Endodermal cell (in vitro differentiated cells): ENCODE measurements around the gene CDK10. TPM values are rescaled to one million over a fixed set of nuclear protein-coding genes. Genes with fewer than 3 reads are reported as not detected.

ENCODE experiments used
- DNase-seq: peaks from one replicate; pipeline ENCODE4 v3.0.0-alpha.2; 2017
- H3K27ac ChIP-seq: 2 replicates; pipeline ENCODE4 v1.5.1; 2013; ENCODE audit warnings: mild to moderate bottlenecking, low read depth, low read length, moderate library complexity
- H3K27me3 ChIP-seq: 2 replicates; pipeline ENCODE4 v1.6.1; 2013; ENCODE audit warnings: mild to moderate bottlenecking, low read length, moderate library complexity; ENCODE audit not compliant: insufficient read depth, control insufficient read depth, poor library complexity, severe bottlenecking
- H3K36me3 ChIP-seq: 2 replicates; pipeline ENCODE4 v1.7.0; 2013; ENCODE audit warnings: mild to moderate bottlenecking, low read length, moderate library complexity; ENCODE audit not compliant: control insufficient read depth, insufficient read depth
- H3K4me1 ChIP-seq: one replicate; pipeline ENCODE4 v1.7.0; 2013; ENCODE audit warnings: low read length; ENCODE audit not compliant: control insufficient read depth, insufficient read depth
- H3K4me3 ChIP-seq: 2 replicates; pipeline ENCODE4 v1.5.1; 2013; ENCODE audit warnings: mild to moderate bottlenecking, low read length, moderate library complexity
- H3K9ac ChIP-seq: 2 replicates; pipeline ENCODE4 v1.6.1; 2013; ENCODE audit warnings: mild to moderate bottlenecking, low read length, moderate library complexity; ENCODE audit not compliant: poor library complexity, severe bottlenecking; ENCODE audit errors: extremely low read depth
- H3K9me3 ChIP-seq: 2 replicates; pipeline ENCODE4 v1.6.1; 2013; ENCODE audit warnings: mild to moderate bottlenecking, low read length, moderate library complexity; ENCODE audit not compliant: control insufficient read depth
- H3K27ac Mint-ChIP-seq: 2 replicates; pipeline ENCODE4 v1.8.0; 2020; ENCODE audit warnings: mixed read lengths
- H3K27me3 Mint-ChIP-seq: 2 replicates; pipeline ENCODE4 v1.8.0; 2021; ENCODE audit warnings: mild to moderate bottlenecking, mixed read lengths; ENCODE audit not compliant: insufficient read depth
- H3K36me3 Mint-ChIP-seq: 2 replicates; pipeline ENCODE4 v1.8.0; 2020; ENCODE audit warnings: low read depth, mixed read lengths
- H3K4me1 Mint-ChIP-seq: 2 replicates; pipeline ENCODE4 v1.8.0; 2020; ENCODE audit warnings: mixed read lengths
- H3K4me3 Mint-ChIP-seq: 2 replicates; pipeline ENCODE4 v1.8.0; 2020; ENCODE audit warnings: mild to moderate bottlenecking, moderate library complexity, mixed read lengths
- H3K9me3 Mint-ChIP-seq: 2 replicates; pipeline ENCODE4 v1.8.0; 2020; ENCODE audit warnings: mild to moderate bottlenecking, mixed read lengths
- WGBS, 2 experiments: methylation state at CpG; one replicate each; pipeline versions ENCODE4 v1.1.5 to v1.1.7; 2013; ENCODE audit warnings: missing lambda C conversion rate in 2 of 2, mixed read lengths in 1 of 2; ENCODE audit not compliant: insufficient coverage in 1 of 2, insufficient read length in 1 of 2; 5-methylcytosine and 5-hydroxymethylcytosine counted together
- total RNA-seq, 2 donors: library from RNA; stranded (reverse); fragmentation: NEBNext Ultra II Directional in 1 of 2; extraction: Animal tissue kit (Norgen Biotek cat#: 25700) in 1 of 2; gene quantifications; 2 replicates in 1 of 2; 3 replicates in 1 of 2; pipeline ENCODE4 v1.2.1, GENCODE V29; 2021
- TF ChIP-seq, protein P1 (sequence below): fragments of 200-600 bp; sonication (generic); conservative IDR thresholded peaks from 2 replicates; pipeline ENCODE4 v1.5.0; 2021; ENCODE audit warnings: antibody characterized with exemption, mild to moderate bottlenecking

CDK10 gene
- total RNA-seq, 2 donors from 2014 or later, result 108 to 123 TPM

- Histone ChIP-seq H3K4me1 (peaks cover 4% of the 10 kb centered on the region), H3K27me3 (no peaks in the 10 kb centered on the region), H3K9me3 (no peaks in the 10 kb centered on the region), H3K36me3 (peaks cover 42% of the 10 kb centered on the region), H3K4me3 (no peak overlapping the region), H3K27ac (no peak overlapping the region), H3K9ac (no peak overlapping the region)
- Mint-ChIP-seq H3K27ac (peak overlapping the region; percentile 64), H3K9me3 (no peaks in the 10 kb centered on the region), H3K27me3 (no peaks in the 10 kb centered on the region), H3K4me3 (no peak overlapping the region), H3K36me3 (peaks cover 48% of the 10 kb centered on the region), H3K4me1 (peaks cover 4% of the 10 kb centered on the region)
- DNase-seq, result peak; percentile 56
- WGBS, 2 experiments, result 95 to 98% methylated on average over 16 to 31 of the region's 31 CpGs
- TF ChIP-seq, protein P1, sequence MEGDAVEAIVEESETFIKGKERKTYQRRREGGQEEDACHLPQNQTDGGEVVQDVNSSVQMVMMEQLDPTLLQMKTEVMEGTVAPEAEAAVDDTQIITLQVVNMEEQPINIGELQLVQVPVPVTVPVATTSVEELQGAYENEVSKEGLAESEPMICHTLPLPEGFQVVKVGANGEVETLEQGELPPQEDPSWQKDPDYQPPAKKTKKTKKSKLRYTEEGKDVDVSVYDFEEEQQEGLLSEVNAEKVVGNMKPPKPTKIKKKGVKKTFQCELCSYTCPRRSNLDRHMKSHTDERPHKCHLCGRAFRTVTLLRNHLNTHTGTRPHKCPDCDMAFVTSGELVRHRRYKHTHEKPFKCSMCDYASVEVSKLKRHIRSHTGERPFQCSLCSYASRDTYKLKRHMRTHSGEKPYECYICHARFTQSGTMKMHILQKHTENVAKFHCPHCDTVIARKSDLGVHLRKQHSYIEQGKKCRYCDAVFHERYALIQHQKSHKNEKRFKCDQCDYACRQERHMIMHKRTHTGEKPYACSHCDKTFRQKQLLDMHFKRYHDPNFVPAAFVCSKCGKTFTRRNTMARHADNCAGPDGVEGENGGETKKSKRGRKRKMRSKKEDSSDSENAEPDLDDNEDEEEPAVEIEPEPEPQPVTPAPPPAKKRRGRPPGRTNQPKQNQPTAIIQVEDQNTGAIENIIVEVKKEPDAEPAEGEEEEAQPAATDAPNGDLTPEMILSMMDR, result no peak
Observed at GRCh38 chr16:89695086-89695874, 8.8 kb downstream of the CDK10 start.

- DNase-seq, result peak; percentile 51
- 88 to 89% methylated on average over 17 to 25 of the region's 25 CpGs for WGBS, 2 experiments
- H3K36me3 Mint-ChIP-seq, result peaks cover 42% of the 10 kb centered on the region
Observed at GRCh38 chr16:89695875-89696669, 9.6 kb downstream of the CDK10 start.

GRCh38 chr16:89696670-89697128, 10.2 kb downstream of the CDK10 start:
- peaks cover 30% of the 10 kb centered on the region for H3K36me3 ChIP-seq
- peak; percentile 43 for DNase-seq
- Mint-ChIP-seq H3K36me3 (peaks cover 36% of the 10 kb centered on the region), H3K27me3 (no peaks in the 10 kb centered on the region), H3K9me3 (no peaks in the 10 kb centered on the region), H3K4me3 (no peak overlapping the region), H3K27ac (no peak overlapping the region), H3K4me1 (peaks cover 4% of the 10 kb centered on the region)
- peaks cover 4% of the 10 kb centered on the region for H3K4me1 ChIP-seq
- TF ChIP-seq, protein P1, result no peak
- H3K9me3 ChIP-seq, result no peaks in the 10 kb centered on the region
- H3K27me3 ChIP-seq, result no peaks in the 10 kb centered on the region
- H3K27ac ChIP-seq, result no peak overlapping the region
- WGBS, 2 experiments, result 96 to 100% methylated on average over 10 to 18 of the region's 18 CpGs
- no peak overlapping the region for H3K4me3 ChIP-seq
- no peak overlapping the region for H3K9ac ChIP-seq

More at GRCh38 chr16:89695875-89696669, 9.6 kb downstream of the CDK10 start:
- no peak overlapping the region for H3K9ac ChIP-seq
- no peaks in the 10 kb centered on the region for H3K27me3 ChIP-seq
- H3K4me3 ChIP-seq, result no peak overlapping the region
- Mint-ChIP-seq H3K4me1 (peaks cover 4% of the 10 kb centered on the region), H3K4me3 (no peak overlapping the region), H3K27me3 (no peaks in the 10 kb centered on the region), H3K27ac (peak overlapping the region; percentile 48), H3K9me3 (no peaks in the 10 kb centered on the region)
- no peak overlapping the region for H3K27ac ChIP-seq
- peaks cover 4% of the 10 kb centered on the region for H3K4me1 ChIP-seq
- no peaks in the 10 kb centered on the region for H3K9me3 ChIP-seq
- TF ChIP-seq, protein P1, result no peak
- H3K36me3 ChIP-seq, result peaks cover 36% of the 10 kb centered on the region
